ENCODE data around the gene LCN12. TPM values are rescaled to one million over a fixed set of nuclear protein-coding genes. Genes with fewer than 3 reads are reported as not detected.

The LCN12 gene
- total RNA-seq, 1 donor from 2014 or later, result 0.74 TPM

Other genes with a start within 250 kb of the LCN12 start
- 18.2 TPM for gene DIPK1B, start 239.7 kb upstream of the LCN12 start, total RNA-seq
- not detected for gene LCN10, start 209.3 kb upstream of the LCN12 start, total RNA-seq
- gene LCN6, start 203.7 kb upstream of the LCN12 start, total RNA-seq, result not detected
- gene LCN8, start 194.0 kb upstream of the LCN12 start, total RNA-seq, result not detected
- not detected for gene LCN15, start 187.8 kb upstream of the LCN12 start, total RNA-seq
- 8.9 TPM for gene TMEM141, start 160.9 kb upstream of the LCN12 start, total RNA-seq
- 2.2 TPM for gene CCDC183, start 155.9 kb upstream of the LCN12 start, total RNA-seq
- gene RABL6, start 144.3 kb upstream of the LCN12 start, total RNA-seq, result 29.5 TPM
- 2.5 TPM for gene AJM1, start 109.8 kb upstream of the LCN12 start, total RNA-seq
- 45.7 TPM for gene PHPT1, start 102.9 kb upstream of the LCN12 start, total RNA-seq
- gene MAMDC4, start 99.9 kb upstream of the LCN12 start, total RNA-seq, result 7.1 TPM
- 116 TPM for gene EDF1, start 86.0 kb upstream of the LCN12 start, total RNA-seq
- gene TRAF2, start 65.8 kb upstream of the LCN12 start, total RNA-seq, result 7.1 TPM
- gene FBXW5, start 7.5 kb upstream of the LCN12 start, total RNA-seq, result 41.8 TPM
- gene C8G, start 7.0 kb upstream of the LCN12 start, total RNA-seq, result not detected
- 103 TPM for gene PTGDS, start 25.2 kb downstream of the LCN12 start, total RNA-seq
- gene LCNL1, start 30.7 kb downstream of the LCN12 start, total RNA-seq, result 0.74 TPM
- 14.8 TPM for gene PAXX, start 40.1 kb downstream of the LCN12 start, total RNA-seq
- gene CLIC3, start 44.3 kb downstream of the LCN12 start, total RNA-seq, result not detected
- gene ABCA2, start 76.0 kb downstream of the LCN12 start, total RNA-seq, result 25.8 TPM
- not detected for gene FUT7, start 79.8 kb downstream of the LCN12 start, total RNA-seq
- gene NPDC1, start 93.9 kb downstream of the LCN12 start, total RNA-seq, result 24.6 TPM
- gene ENTPD2, start 101.8 kb downstream of the LCN12 start, total RNA-seq, result 0.25 TPM
- 1.5 TPM for gene SAPCD2, start 118.3 kb downstream of the LCN12 start, total RNA-seq
- gene UAP1L1, start 125.2 kb downstream of the LCN12 start, total RNA-seq, result 0.25 TPM
- 37.6 TPM for gene MAN1B1, start 134.7 kb downstream of the LCN12 start, total RNA-seq
- 18.7 TPM for gene DPP7, start 162.5 kb downstream of the LCN12 start, total RNA-seq
- gene GRIN1, start 186.9 kb downstream of the LCN12 start, total RNA-seq, result 41.8 TPM
- 0.49 TPM for gene LRRC26, start 217.8 kb downstream of the LCN12 start, total RNA-seq
- not detected for gene TMEM210, start 219.8 kb downstream of the LCN12 start, total RNA-seq
- gene ANAPC2, start 236.3 kb downstream of the LCN12 start, total RNA-seq, result 22.1 TPM
- gene SSNA1, start 236.4 kb downstream of the LCN12 start, total RNA-seq, result 15.7 TPM
- 5.4 TPM for gene TPRN, start 248.5 kb downstream of the LCN12 start, total RNA-seq

All from temporal lobe (tissue), 1 donor.